ENCODE measurements around the gene CCDC102B.

DNA sequence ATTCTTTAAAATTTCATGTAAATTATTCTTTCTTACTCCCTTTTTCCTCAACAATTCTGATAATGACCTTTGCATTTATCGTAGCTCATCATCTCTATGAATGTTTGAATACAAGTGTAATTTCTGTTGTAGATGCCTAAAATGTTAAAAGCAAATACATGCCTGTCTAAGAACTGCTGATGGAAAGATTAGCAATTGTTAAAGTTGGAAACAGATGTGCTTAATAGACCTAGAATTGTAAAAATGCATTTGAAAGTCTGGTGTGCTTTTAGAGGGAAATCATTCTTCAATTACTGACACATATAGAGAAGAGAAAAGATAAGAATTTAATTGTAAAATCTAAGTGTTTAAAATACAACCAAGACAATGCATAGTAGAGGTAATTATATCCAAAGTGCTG lies 50.4 kb downstream of the CCDC102B start:
- no peak for TF ChIP-seq SIN3A (IDR thresholded peaks at IDR 0.05; ENCODE audit: borderline replicate concordance, insufficient read depth, low read length)
- TF ChIP-seq POLR2AphosphoS5 (IDR thresholded peaks at IDR 0.05; ENCODE audit: low read depth, low read length) = no peak
- TF ChIP-seq, protein P1, sequence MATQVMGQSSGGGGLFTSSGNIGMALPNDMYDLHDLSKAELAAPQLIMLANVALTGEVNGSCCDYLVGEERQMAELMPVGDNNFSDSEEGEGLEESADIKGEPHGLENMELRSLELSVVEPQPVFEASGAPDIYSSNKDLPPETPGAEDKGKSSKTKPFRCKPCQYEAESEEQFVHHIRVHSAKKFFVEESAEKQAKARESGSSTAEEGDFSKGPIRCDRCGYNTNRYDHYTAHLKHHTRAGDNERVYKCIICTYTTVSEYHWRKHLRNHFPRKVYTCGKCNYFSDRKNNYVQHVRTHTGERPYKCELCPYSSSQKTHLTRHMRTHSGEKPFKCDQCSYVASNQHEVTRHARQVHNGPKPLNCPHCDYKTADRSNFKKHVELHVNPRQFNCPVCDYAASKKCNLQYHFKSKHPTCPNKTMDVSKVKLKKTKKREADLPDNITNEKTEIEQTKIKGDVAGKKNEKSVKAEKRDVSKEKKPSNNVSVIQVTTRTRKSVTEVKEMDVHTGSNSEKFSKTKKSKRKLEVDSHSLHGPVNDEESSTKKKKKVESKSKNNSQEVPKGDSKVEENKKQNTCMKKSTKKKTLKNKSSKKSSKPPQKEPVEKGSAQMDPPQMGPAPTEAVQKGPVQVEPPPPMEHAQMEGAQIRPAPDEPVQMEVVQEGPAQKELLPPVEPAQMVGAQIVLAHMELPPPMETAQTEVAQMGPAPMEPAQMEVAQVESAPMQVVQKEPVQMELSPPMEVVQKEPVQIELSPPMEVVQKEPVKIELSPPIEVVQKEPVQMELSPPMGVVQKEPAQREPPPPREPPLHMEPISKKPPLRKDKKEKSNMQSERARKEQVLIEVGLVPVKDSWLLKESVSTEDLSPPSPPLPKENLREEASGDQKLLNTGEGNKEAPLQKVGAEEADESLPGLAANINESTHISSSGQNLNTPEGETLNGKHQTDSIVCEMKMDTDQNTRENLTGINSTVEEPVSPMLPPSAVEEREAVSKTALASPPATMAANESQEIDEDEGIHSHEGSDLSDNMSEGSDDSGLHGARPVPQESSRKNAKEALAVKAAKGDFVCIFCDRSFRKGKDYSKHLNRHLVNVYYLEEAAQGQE (IDR thresholded peaks at IDR 0.05; ENCODE audit: insufficient read depth in 1 of 2, low read depth in 2 of 2, low read length in 2 of 2) = no peak
- TF ChIP-seq FOXP2 (optimal IDR thresholded peaks at IDR 0.05; ENCODE audit: borderline replicate concordance, extremely low read depth, extremely low read length, insufficient read depth) = no peak
- TF ChIP-seq TAF1 (IDR thresholded peaks at IDR 0.05; ENCODE audit: borderline replicate concordance, insufficient read depth, low read length) = no peak

All from PFSK-1 (cell line).